Epithelial cell of esophagus (primary cell): Measurements from ENCODE around the gene PPHLN1.

ENCODE experiments used
- DNase-seq: peaks from one replicate; pipeline ENCODE4 v3.0.0; 2010; ENCODE audit warnings: low read depth
- H3K4me3 ChIP-seq: 2 replicates; pipeline ENCODE4 v1.5.1; 2011; ENCODE audit warnings: mild to moderate bottlenecking, low read length, control low read depth
- CTCF ChIP-seq: IDR thresholded peaks from 2 replicates; pipeline ENCODE4 v1.5.1; 2011; ENCODE audit warnings: low read depth, mild to moderate bottlenecking, low read length, control low read depth, inconsistent platforms; ENCODE audit not compliant: insufficient read depth; ENCODE audit errors: missing control alignments

Gene PPHLN1

GRCh38 chr12:42484996-42485395 lies 159.0 kb downstream of the PPHLN1 start:
- no peak for TF ChIP-seq CTCF
- DNase-seq: no peak
- no peak overlapping the region for H3K4me3 ChIP-seq

GRCh38 chr12:42485823-42486222 lies 159.9 kb downstream of the PPHLN1 start:
- H3K4me3 ChIP-seq: no peak overlapping the region
- TF ChIP-seq CTCF: no peak

GRCh38 chr12:42486407-42486806 lies 160.4 kb downstream of the PPHLN1 start:
- H3K4me3 ChIP-seq: no peak overlapping the region
- TF ChIP-seq CTCF: no peak
- DNase-seq: no peak

More at GRCh38 chr12:42485823-42486222, 159.9 kb downstream of the PPHLN1 start:
- no peak for DNase-seq

- no peak overlapping the region for H3K4me3 ChIP-seq
- no peak for TF ChIP-seq CTCF
- no peak for DNase-seq
Measured at GRCh38 chr12:42490261-42490842, 164.4 kb downstream of the PPHLN1 start.
